MM.1S (cell line): ENCODE data around the gene TBC1D25.

Source experiments
- DNase-seq: peaks from one replicate; pipeline ENCODE4 v3.0.0-alpha.2; 2015
- H2AFZ ChIP-seq: fragments of 300-600 bp; sonication (generic); 2 replicates; pipeline ENCODE4 v1.6.0; 2016; ENCODE audit warnings: antibody characterized with exemption, low read length
- H3F3A ChIP-seq: fragments of 300-600 bp; sonication (generic); 2 replicates; pipeline ENCODE4 v1.6.1; 2016; ENCODE audit warnings: mild to moderate bottlenecking, antibody characterized with exemption, low read length, moderate library complexity, mixed read lengths; ENCODE audit not compliant: insufficient read depth
- H3K27ac ChIP-seq: fragments of 300-600 bp; sonication (generic); 2 replicates; pipeline ENCODE4 v1.5.1; 2016; ENCODE audit warnings: mild to moderate bottlenecking, low read length
- H3K27me3 ChIP-seq: fragments of 300-600 bp; sonication (generic); replicated peaks from 2 replicates; pipeline ENCODE4 v1.6.0; 2016; ENCODE audit warnings: low read length; ENCODE audit not compliant: insufficient read depth
- H3K36me3 ChIP-seq: fragments of 300-600 bp; sonication (generic); replicated peaks from 2 replicates; pipeline ENCODE4 v1.6.1; 2016; ENCODE audit warnings: mild to moderate bottlenecking, low read length, mixed read lengths; ENCODE audit not compliant: insufficient read depth
- H3K4me1 ChIP-seq: fragments of 300-600 bp; sonication (generic); 2 replicates; pipeline ENCODE4 v1.6.1; 2016; ENCODE audit warnings: low read length, mixed read lengths
- H3K4me2 ChIP-seq: fragments of 300-600 bp; sonication (generic); 2 replicates; pipeline ENCODE4 v1.6.0; 2016; ENCODE audit warnings: low read depth, low read length
- H3K4me3 ChIP-seq: fragments of 300-600 bp; sonication (generic); 2 replicates; pipeline ENCODE4 v1.5.1; 2016; ENCODE audit warnings: low read length, mixed read lengths
- H3K79me2 ChIP-seq: fragments of 300-600 bp; sonication (generic); 2 replicates; pipeline ENCODE4 v1.6.1; 2016; ENCODE audit warnings: mixed run types, low read length, mixed read lengths
- H3K9ac ChIP-seq: fragments of 300-600 bp; sonication (generic); 2 replicates; pipeline ENCODE4 v1.6.1; 2016; ENCODE audit warnings: low read length, mixed read lengths
- H3K9me2 ChIP-seq: fragments of 300-600 bp; sonication (generic); replicated peaks from 2 replicates; pipeline ENCODE4 v1.6.1; 2016; ENCODE audit warnings: mild to moderate bottlenecking, low read length, mixed read lengths; ENCODE audit not compliant: insufficient read depth
- H3K9me3 ChIP-seq: fragments of 300-600 bp; sonication (generic); replicated peaks from 2 replicates; pipeline ENCODE4 v1.6.1; 2016; ENCODE audit warnings: mild to moderate bottlenecking, low read length, mixed read lengths; ENCODE audit not compliant: insufficient read depth
- H4K20me1 ChIP-seq: fragments of 300-600 bp; sonication (generic); 2 replicates; pipeline ENCODE4 v1.6.1; 2016; ENCODE audit warnings: mild to moderate bottlenecking, low read length, moderate library complexity, mixed read lengths; ENCODE audit not compliant: insufficient read depth
- CTCF ChIP-seq: fragments of 300-600 bp; sonication (generic); IDR thresholded peaks from 2 replicates; pipeline ENCODE4 v1.5.1; 2016; ENCODE audit warnings: antibody characterized with exemption, low read length, mixed read lengths
- EZH2 ChIP-seq: fragments of 300-600 bp; sonication (generic); optimal IDR thresholded peaks from 2 replicates; pipeline ENCODE3; 2017; ENCODE audit warnings: low read depth, mild to moderate bottlenecking, antibody characterized with exemption, low read length, mixed read lengths
- EZH2phosphoT487 ChIP-seq: fragments of 300-600 bp; sonication (generic); IDR thresholded peaks from 2 replicates; pipeline ENCODE4 v1.6.1; 2018; ENCODE audit warnings: antibody characterized with exemption, low read length

Gene TBC1D25

GRCh38 chrX:48579259-48579658 lies 39.7 kb downstream of the TBC1D25 start:
- no peak overlapping the region for H3K9ac ChIP-seq
- H3K27ac ChIP-seq, result no peak overlapping the region
- no peaks in the 10 kb centered on the region for H3K9me3 ChIP-seq
- no peaks in the 10 kb centered on the region for H3K27me3 ChIP-seq
- peaks cover 20% of the 10 kb centered on the region for H3K79me2 ChIP-seq
- H3K9me2 ChIP-seq, result no peaks in the 10 kb centered on the region
- H4K20me1 ChIP-seq, result no peaks in the 10 kb centered on the region
- 0 out of 2 replicates have a peak, but pooled peaks cover 4% of the 10 kb centered on the region for H3K4me1 ChIP-seq
- H3K36me3 ChIP-seq, result no peaks in the 10 kb centered on the region; the same call in 1 of the 2 replicates
- no peak overlapping the region for H3K4me3 ChIP-seq
- no peak for TF ChIP-seq EZH2
- TF ChIP-seq CTCF, result no peak
- no peak for TF ChIP-seq EZH2phosphoT487
- DNase-seq, result no peak
- no peak overlapping the region for H3K4me2 ChIP-seq
- H3F3A ChIP-seq, result peaks cover 23% of the 10 kb centered on the region
- no peak overlapping the region for H2AFZ ChIP-seq

GRCh38 chrX:48580662-48581061 lies 41.1 kb downstream of the TBC1D25 start:
- no peak overlapping the region for H2AFZ ChIP-seq
- no peak overlapping the region for H3K9ac ChIP-seq
- no peaks in the 10 kb centered on the region for H3K9me2 ChIP-seq
- H3K4me3 ChIP-seq, result no peak overlapping the region
- 0 out of 2 replicates have a peak, but pooled peaks cover 4% of the 10 kb centered on the region for H3K4me1 ChIP-seq
- no peaks in the 10 kb centered on the region; the same call in 1 of the 2 replicates for H3K36me3 ChIP-seq
- TF ChIP-seq CTCF, result no peak
- TF ChIP-seq EZH2, result no peak
- H3F3A ChIP-seq, result peaks cover 16% of the 10 kb centered on the region
- DNase-seq, result no peak
- H3K9me3 ChIP-seq, result no peaks in the 10 kb centered on the region
- peaks cover 8% of the 10 kb centered on the region for H3K79me2 ChIP-seq
- no peak overlapping the region for H3K27ac ChIP-seq
- no peaks in the 10 kb centered on the region for H3K27me3 ChIP-seq
- H3K4me2 ChIP-seq, result no peak overlapping the region
- no peaks in the 10 kb centered on the region for H4K20me1 ChIP-seq

DNA sequence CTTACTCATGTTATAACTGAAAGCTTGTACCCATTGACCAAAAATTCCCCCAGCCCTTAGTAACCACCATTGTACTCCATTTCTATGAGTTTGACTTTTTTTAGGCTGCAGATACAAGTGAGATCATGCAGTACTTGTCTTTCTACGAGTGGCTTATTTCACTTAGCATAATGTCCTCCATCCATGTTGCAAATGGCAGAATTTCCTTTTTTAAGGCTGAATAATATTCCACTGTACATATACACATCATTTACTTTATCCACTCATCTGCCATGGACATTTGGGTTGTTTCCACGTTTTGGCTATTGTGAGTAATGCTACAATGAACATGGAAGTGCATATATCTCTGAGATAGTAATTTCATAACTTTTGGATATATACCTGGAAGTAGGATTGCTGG lies 45.2 kb downstream of the TBC1D25 start:
- H2AFZ ChIP-seq, result no peak overlapping the region
- H3K4me3 ChIP-seq, result no peak overlapping the region
- H4K20me1 ChIP-seq, result no peaks in the 10 kb centered on the region
- no peaks in the 10 kb centered on the region for H3K36me3 ChIP-seq
- no peaks in the 10 kb centered on the region for H3F3A ChIP-seq
- no peaks in the 10 kb centered on the region for H3K27me3 ChIP-seq
- DNase-seq, result no peak
- no peaks in the 10 kb centered on the region for H3K9me3 ChIP-seq
- H3K4me1 ChIP-seq, result no peaks in the 10 kb centered on the region
- no peaks in the 10 kb centered on the region for H3K9me2 ChIP-seq
- H3K27ac ChIP-seq, result no peak overlapping the region
- H3K79me2 ChIP-seq, result no peaks in the 10 kb centered on the region
- TF ChIP-seq EZH2, result no peak
- no peak for TF ChIP-seq EZH2phosphoT487
- TF ChIP-seq CTCF, result no peak
- H3K9ac ChIP-seq, result no peak overlapping the region
- no peak overlapping the region for H3K4me2 ChIP-seq
